ENCODE measurements around the gene DLG2.
"Not testable (repeated sequence)": the region's sequence is repeated elsewhere in the genome, so short reads cannot be mapped to it uniquely, and the experiment has no call there.

The DLG2 gene

GRCh38 chr11:85182441-85183387 lies 444.4 kb downstream of the DLG2 start:
- DNase-seq: no peak

DNA sequence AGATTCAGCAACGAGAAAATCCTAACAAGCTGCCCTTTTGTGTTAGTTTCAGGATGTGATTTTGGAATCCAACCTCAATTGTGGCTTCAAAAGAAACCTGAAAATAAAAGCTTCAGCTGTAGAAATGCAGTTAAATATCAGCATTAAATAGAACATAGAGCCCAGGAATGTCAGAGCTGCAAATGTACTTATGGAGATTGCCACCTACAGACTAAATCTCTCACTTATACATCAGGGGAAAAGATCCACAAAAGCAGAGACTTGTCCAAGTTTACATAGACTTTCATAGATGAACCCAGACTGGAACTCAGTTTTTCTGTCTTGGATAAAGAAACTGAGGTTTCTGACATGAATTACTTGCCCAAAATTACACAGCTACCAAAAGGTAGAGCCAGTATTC lies 446.6 kb downstream of the DLG2 start:
- DNase-seq: no peak

DNA sequence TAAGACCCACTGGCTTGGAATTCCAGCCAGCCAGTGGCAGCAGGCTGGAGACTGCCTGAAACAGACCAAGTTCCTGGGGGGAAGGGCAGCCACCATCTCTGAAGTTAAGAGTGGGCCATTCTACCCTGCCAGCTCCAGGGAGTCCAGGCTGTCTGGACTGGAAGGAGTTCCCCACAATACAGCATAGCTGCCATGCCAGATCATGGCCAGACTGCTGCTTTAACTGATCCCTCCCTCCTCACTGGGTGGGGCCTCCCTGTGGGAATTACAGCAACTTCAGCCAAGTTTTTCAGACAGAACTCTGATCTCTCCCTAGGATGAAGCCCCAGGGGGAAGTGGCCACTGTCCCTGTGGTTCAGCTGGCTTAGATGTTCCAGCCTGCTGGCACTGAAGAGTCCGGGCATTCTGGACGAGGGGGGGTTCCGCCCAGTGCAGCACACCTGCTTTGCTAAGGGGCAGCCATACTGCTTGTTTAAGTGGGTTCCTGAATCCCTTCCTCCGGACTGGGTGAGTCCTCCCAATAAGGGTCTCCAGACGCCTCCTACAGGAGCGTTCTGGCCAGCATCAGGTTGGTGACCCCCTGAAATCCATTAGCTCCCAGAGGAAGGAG lies 455.4 kb downstream of the DLG2 start:
- no peak for DNase-seq

DNA sequence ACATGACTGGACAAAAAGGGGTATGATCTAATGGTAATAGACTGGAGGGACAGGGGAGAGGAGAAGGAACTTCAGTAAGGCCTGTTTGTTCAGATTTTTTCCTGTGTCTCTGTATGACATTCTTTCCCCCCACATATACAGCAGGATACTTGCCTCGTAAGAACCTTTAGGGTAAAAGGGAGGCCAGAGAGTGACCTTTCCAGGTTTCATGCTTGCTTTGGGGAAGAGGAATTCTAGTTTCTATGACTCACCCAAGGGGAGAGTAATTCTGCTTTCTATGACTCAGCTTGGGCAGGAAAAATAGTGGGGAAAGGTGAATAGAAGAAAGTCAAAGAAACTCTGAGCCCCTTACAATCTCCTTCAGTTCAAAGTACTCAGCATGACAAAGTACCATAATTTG lies 457.0 kb downstream of the DLG2 start:
- no peak for DNase-seq

DNA sequence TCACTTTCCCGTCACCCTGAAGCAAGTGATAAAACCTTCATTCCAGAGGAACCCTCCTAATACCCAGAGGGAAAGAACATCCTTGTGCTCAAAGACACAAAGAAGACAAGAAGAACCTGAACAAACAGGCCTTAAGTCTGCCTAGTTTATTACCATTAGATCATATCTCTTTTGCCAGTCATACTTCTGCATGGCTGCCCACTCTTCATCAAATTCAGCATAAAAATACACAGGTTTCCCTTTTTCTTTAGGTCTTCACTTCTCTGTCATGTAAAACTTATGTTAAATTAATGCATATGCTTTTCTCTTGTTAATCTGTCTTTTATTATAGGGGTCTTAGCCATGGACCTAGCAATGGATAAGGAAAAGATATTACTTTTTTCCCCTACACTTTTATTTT lies 459.7 kb downstream of the DLG2 start:
- DNase-seq: no peak

- no peak for DNase-seq
Measured at GRCh38 chr11:85167038-85167437, 460.1 kb downstream of the DLG2 start.

- no peak for DNase-seq
Measured at GRCh38 chr11:85165819-85166218, 461.3 kb downstream of the DLG2 start.

GRCh38 chr11:85164743-85165142 lies 462.4 kb downstream of the DLG2 start:
- no peak for DNase-seq

- DNase-seq: no peak
Measured at GRCh38 chr11:85154294-85154693, 472.9 kb downstream of the DLG2 start.

DNA sequence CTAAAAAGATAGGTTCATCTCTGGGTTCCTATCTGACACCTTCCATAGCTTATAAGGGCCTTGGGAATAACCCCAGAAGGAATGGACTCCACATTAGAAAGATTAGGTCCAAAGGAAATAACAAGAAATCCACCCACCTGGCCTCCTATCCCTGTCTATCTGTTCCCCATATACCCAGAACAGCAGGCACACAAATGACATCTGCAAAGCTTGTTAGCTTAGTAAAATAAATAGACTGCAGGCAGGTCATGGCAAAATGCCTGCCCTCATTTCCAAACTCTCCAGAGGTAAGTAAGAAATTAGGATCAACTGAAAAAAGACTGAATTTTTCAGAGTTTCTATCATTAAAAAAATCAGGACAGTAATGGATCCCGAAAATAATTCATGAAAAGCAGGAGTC lies 489.5 kb downstream of the DLG2 start:
- no peak for DNase-seq

GRCh38 chr11:85133636-85134035 lies 493.5 kb downstream of the DLG2 start:
- no peak for DNase-seq

DNA sequence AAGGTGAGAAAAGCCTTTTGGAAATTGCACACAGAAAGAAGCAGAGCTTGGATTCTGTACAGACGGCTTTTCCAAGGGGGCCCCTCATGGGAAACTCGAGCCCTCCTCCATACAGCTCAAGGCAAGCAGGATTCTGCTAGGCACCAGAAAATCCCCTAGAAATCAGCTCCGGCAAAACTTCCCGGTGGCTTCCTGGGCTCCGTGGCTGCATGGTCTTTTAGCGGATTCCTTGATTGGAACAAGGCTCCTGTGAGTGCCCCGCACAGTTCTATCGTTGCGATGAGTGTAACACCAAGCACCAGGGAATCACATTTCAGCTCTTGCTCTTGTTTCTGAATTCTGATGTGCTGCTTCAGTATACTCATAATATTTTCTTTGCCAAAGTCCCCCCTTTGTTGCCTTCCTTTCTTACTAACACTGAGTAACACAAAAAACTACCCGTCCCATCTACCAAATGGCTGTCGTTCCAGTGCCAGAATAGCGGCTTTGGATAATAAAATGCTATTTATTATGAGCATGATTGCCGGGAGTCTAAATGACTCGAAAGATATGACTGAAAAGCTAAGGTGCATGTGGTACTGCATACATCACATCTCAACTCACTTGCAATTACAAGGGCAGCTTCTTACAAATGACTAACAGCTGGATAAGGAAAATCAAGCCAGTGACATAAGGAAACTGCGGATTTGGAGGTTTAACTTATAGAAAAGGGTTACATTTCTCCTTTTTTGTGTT lies 494.1 kb downstream of the DLG2 start:
- no peak for DNase-seq

DNA sequence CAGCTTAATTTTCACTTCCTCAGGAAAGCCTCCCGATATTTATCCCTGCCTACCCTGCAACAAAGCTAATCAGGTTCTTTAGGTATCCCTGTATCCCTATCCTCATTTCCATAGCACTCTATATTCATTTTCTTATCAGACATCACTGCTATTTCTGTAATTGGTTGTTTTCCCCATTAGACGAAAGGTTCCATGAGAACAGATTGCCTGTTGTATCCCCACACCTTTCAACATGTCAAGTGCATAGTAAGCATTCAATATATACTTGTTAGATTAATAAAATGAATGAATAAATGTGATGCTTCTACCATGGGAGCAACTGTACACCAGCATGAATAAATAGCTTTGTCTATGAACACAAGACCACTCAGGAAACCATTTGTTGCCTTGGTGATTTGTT lies 499.8 kb downstream of the DLG2 start:
- no peak for DNase-seq

GRCh38 chr11:85123752-85124231 lies 503.4 kb downstream of the DLG2 start:
- no peak for DNase-seq

DNA sequence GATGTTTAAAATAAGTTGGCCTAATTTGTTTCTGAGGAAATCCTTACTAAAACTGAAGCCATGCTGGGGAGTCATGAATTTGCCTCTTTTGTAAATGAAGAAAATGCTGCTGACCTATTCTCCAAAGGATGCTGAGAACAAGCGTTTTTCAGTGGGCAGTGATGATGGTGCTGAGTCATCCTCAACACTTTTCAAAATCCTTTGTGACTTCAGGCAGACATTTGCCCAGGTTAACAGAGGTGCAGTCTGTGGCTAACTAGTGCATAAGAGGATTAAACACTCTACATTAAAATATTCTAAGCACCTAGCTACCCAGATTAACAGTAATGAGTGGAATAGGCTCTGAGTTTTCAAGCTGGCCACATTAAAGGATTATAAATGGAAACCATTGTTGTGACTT lies 509.0 kb downstream of the DLG2 start:
- no peak for DNase-seq

DNA sequence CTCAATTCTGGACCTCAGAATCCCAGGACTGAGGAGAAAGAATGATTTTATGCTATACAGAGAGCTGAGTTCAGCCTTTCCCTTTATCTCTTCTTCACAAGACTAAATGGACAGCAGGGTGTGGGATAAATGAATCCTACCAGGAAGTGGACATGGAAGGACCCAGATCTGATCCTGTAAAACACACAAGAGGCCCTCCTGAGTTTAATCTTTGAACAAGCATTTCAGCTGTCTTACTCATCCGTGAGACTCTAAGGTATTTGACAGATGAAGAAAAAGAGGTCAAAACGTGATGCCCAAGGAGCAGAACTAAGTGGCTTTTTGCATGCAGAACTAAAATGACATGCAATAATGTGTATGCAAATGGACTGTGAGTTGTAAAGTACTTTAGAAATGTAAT lies 511.3 kb downstream of the DLG2 start:
- DNase-seq: no peak

GRCh38 chr11:85114786-85115185 lies 512.4 kb downstream of the DLG2 start:
- DNase-seq: no peak

- not testable (repeated sequence) for DNase-seq
Measured at GRCh38 chr11:85110246-85110645, 516.9 kb downstream of the DLG2 start.

DNA sequence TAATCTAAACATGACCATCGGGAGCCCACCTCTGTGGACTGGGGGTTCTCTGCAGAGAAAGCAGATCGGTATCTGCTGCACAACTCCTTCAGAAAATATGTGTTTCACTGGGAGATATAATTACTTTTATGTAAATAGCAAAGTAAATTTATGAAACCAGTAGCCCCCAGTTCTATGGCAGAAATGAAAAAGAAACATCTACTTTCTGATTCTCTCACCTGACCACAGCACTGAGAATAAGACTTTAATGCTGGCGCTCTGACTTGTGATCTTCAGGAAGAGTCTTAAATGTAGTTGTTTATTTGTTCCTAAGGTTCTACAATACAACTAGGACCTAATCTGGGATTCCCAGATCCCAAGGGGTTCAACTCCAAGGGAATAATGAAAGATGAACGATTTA lies 518.0 kb downstream of the DLG2 start:
- no peak for DNase-seq

GRCh38 chr11:85105868-85106267 lies 521.3 kb downstream of the DLG2 start:
- DNase-seq: no peak

- no peak for DNase-seq
Measured at GRCh38 chr11:85099522-85099921, 527.6 kb downstream of the DLG2 start.

GRCh38 chr11:85098996-85099395 lies 528.1 kb downstream of the DLG2 start:
- DNase-seq: no peak

- DNase-seq: no peak
Measured at GRCh38 chr11:85096939-85097338, 530.2 kb downstream of the DLG2 start.

- DNase-seq: no peak
Measured at GRCh38 chr11:85095239-85095638, 531.9 kb downstream of the DLG2 start.

Data from CD4-positive, alpha-beta T cell treated with Interferon alpha-2 for 1 hour (primary cell).